Activated T-cell treated with anti-CD3 and anti-CD28 coated beads, Interleukin-2, amount 50 U/mL, for 72 hours (primary cell): ENCODE measurements around the gene ATP8A1. TPM values are rescaled to one million over a fixed set of nuclear protein-coding genes. Genes with fewer than 3 reads are reported as not detected.
A peak's percentile ranks its signal among the peaks of the same experiment; 100 is the strongest.
"Not testable (repeated sequence)": the region's sequence is repeated elsewhere in the genome, so short reads cannot be mapped to it uniquely, and the experiment has no call there.

Source experiments
- ATAC-seq, 2 donors: fragments of 150-1000 bp; cut with Tn5 transposase; replicated peaks in 1 of 2; 2 replicates each; pipeline ENCODE4 v1.10.0; 2021; ENCODE audit warnings: moderate library complexity in 2 of 2, mild to moderate bottlenecking in 1 of 2
- DNase-seq, 2 donors: peaks; one replicate each; pipeline ENCODE4 v3.0.0; 2021 to 2022; ENCODE audit warnings: mixed read lengths in 1 of 2
- H3K27ac Mint-ChIP-seq: one replicate; pipeline ENCODE4 v1.8.0; 2022; ENCODE audit warnings: mild to moderate bottlenecking, moderate library complexity, mixed read lengths
- H3K27me3 Mint-ChIP-seq: one replicate; pipeline ENCODE4 v1.8.0; 2022; ENCODE audit warnings: low read depth, mixed read lengths
- H3K36me3 Mint-ChIP-seq, 2 donors: one replicate each; pipeline ENCODE4 v1.8.0; 2022; ENCODE audit warnings: mixed read lengths in 2 of 2, mild to moderate bottlenecking in 1 of 2; ENCODE audit not compliant: insufficient read depth in 2 of 2
- H3K4me1 Mint-ChIP-seq: one replicate; pipeline ENCODE4 v1.8.0; 2022; ENCODE audit warnings: low read depth, mixed read lengths
- H3K4me3 Mint-ChIP-seq, 2 donors: one replicate each; pipeline ENCODE4 v1.8.0; 2022; ENCODE audit warnings: mild to moderate bottlenecking in 2 of 2, mixed read lengths in 2 of 2, moderate library complexity in 2 of 2
- H3K9me3 Mint-ChIP-seq, 2 donors: one replicate each; pipeline ENCODE4 v1.8.0; 2022; ENCODE audit warnings: mixed read lengths in 2 of 2
- total RNA-seq, 2 donors: library from RNA; stranded (reverse); gene quantifications; one replicate each; pipeline ENCODE4 v1.2.3, GENCODE V29; 2022

The ATP8A1 gene
- 10 to 100 TPM; 51.7 to 55.9 TPM for total RNA-seq

- H3K27ac Mint-ChIP-seq, result peak within 1 kb of the TSS; percentile 98
- H3K27me3 Mint-ChIP-seq, result no peaks in the 10 kb centered on the region
- peaks cover 18 to 20% of the 10 kb centered on the region in 2 donors for H3K36me3 Mint-ChIP-seq
- peak; percentile 94 to 96 for DNase-seq
- ATAC-seq, result peak; percentile 84 to 88
- H3K4me1 Mint-ChIP-seq, result peaks cover 52% of the 10 kb centered on the region
- H3K9me3 Mint-ChIP-seq, result peaks cover 6 to 7% of the 10 kb centered on the region in 2 donors
- H3K4me3 Mint-ChIP-seq, result peak within 1 kb of the TSS; percentile 90 to 93
Observed at GRCh38 chr4:42656944-42657792, at the start of gene ATP8A1. TSS of gene ATP8A1 (minus strand) at chr4:42657105. CDS start at chr4:42656873, 232 bp downstream.

- ATAC-seq, result no peak
- peaks cover 0 to under 1% of the 10 kb centered on the region in 2 donors for H3K36me3 Mint-ChIP-seq
Observed at GRCh38 chr4:42706086-42706485, 49.2 kb upstream of the ATP8A1 start.

GRCh38 chr4:42703813-42704212, 46.9 kb upstream of the ATP8A1 start:
- ATAC-seq (no peak), DNase-seq (no peak)
- Mint-ChIP-seq H3K27me3 (no peaks in the 10 kb centered on the region), H3K4me3 (no peak overlapping the region), H3K4me1 (no peaks in the 10 kb centered on the region), H3K27ac (no peak overlapping the region), H3K36me3 (peaks cover 2 to 5% of the 10 kb centered on the region in 2 donors), H3K9me3 (peaks cover 3 to 9% of the 10 kb centered on the region in 2 donors)

More at GRCh38 chr4:42706086-42706485, 49.2 kb upstream of the ATP8A1 start:
- H3K9me3 Mint-ChIP-seq, result peaks cover 0 to under 1% of the 10 kb centered on the region in 2 donors
- no peaks in the 10 kb centered on the region for H3K4me1 Mint-ChIP-seq
- DNase-seq, result no peak
- H3K4me3 Mint-ChIP-seq, result no peak overlapping the region
- H3K27ac Mint-ChIP-seq, result no peak overlapping the region
- H3K27me3 Mint-ChIP-seq, result no peaks in the 10 kb centered on the region

GRCh38 chr4:42702895-42703294, 46.0 kb upstream of the ATP8A1 start:
- DNase-seq, result no peak
- Mint-ChIP-seq H3K4me3 (no peak overlapping the region), H3K9me3 (peaks cover 5 to 11% of the 10 kb centered on the region in 2 donors), H3K27me3 (no peaks in the 10 kb centered on the region), H3K4me1 (no peaks in the 10 kb centered on the region), H3K36me3 (peaks cover 5 to 8% of the 10 kb centered on the region in 2 donors), H3K27ac (no peak overlapping the region)
- no peak for ATAC-seq

- DNase-seq, H3K27ac Mint-ChIP-seq, H3K4me3 Mint-ChIP-seq, H3K27me3 Mint-ChIP-seq, H3K4me1 Mint-ChIP-seq, H3K36me3 Mint-ChIP-seq, ATAC-seq: not testable (repeated sequence)
- H3K9me3 Mint-ChIP-seq, result peaks cover 5 to 13% of the 10 kb centered on the region in 2 donors
Observed at GRCh38 chr4:42701780-42702179, 44.9 kb upstream of the ATP8A1 start.

GRCh38 chr4:42690537-42690936, 33.6 kb upstream of the ATP8A1 start:
- DNase-seq (no peak), ATAC-seq (no peak)
- Mint-ChIP-seq H3K4me3 (no peak overlapping the region), H3K9me3 (no peaks in the 10 kb centered on the region), H3K36me3 (no peaks in the 10 kb centered on the region), H3K4me1 (no peaks in the 10 kb centered on the region), H3K27me3 (peaks cover 2% of the 10 kb centered on the region), H3K27ac (no peak overlapping the region)

GRCh38 chr4:42683393-42683792, 26.5 kb upstream of the ATP8A1 start:
- ATAC-seq, result no peak

GRCh38 chr4:42678512-42678911, 21.6 kb upstream of the ATP8A1 start:
- Mint-ChIP-seq H3K4me3 (no peak overlapping the region), H3K9me3 (no peaks in the 10 kb centered on the region), H3K36me3 (peaks cover 2 to 5% of the 10 kb centered on the region in 2 donors), H3K27me3 (no peaks in the 10 kb centered on the region), H3K4me1 (peaks cover 32% of the 10 kb centered on the region), H3K27ac (no peak overlapping the region)
- no peak for DNase-seq
- ATAC-seq, result no peak

More at GRCh38 chr4:42683393-42683792, 26.5 kb upstream of the ATP8A1 start:
- Mint-ChIP-seq H3K27ac (no peak overlapping the region), H3K36me3 (peaks cover 1 to 2% of the 10 kb centered on the region in 2 donors), H3K4me3 (no peak overlapping the region), H3K4me1 (peaks cover 6% of the 10 kb centered on the region), H3K9me3 (no peaks in the 10 kb centered on the region), H3K27me3 (peaks cover 6% of the 10 kb centered on the region)
- DNase-seq, result no peak

- ATAC-seq (no peak), DNase-seq (no peak)
- Mint-ChIP-seq H3K27me3 (no peaks in the 10 kb centered on the region), H3K9me3 (peaks cover 0 to 1% of the 10 kb centered on the region in 2 donors), H3K36me3 (peaks cover 3 to 5% of the 10 kb centered on the region in 2 donors), H3K27ac (no peak overlapping the region), H3K4me3 (peak overlapping the region; percentile 27 to 65), H3K4me1 (peaks cover 54% of the 10 kb centered on the region)
Observed at GRCh38 chr4:42676066-42676951, 19.4 kb upstream of the ATP8A1 start.

GRCh38 chr4:42673082-42673425, 16.1 kb upstream of the ATP8A1 start:
- ATAC-seq, result peak; percentile 64
- H3K4me3 Mint-ChIP-seq, result peak overlapping the region; percentile 73 to 93
- H3K27ac Mint-ChIP-seq, result peak overlapping the region; percentile 99
- H3K36me3 Mint-ChIP-seq, result peaks cover 4 to 5% of the 10 kb centered on the region in 2 donors
- H3K9me3 Mint-ChIP-seq, result peaks cover 1 to 2% of the 10 kb centered on the region in 2 donors
- peaks cover 65% of the 10 kb centered on the region for H3K4me1 Mint-ChIP-seq
- peak; percentile 20 to 40 for DNase-seq
- no peaks in the 10 kb centered on the region for H3K27me3 Mint-ChIP-seq

- Mint-ChIP-seq H3K4me1 (peaks cover 65% of the 10 kb centered on the region), H3K4me3 (peak overlapping the region; percentile 73 to 93), H3K27ac (peak overlapping the region; percentile 99), H3K9me3 (peaks cover 1 to 2% of the 10 kb centered on the region in 2 donors), H3K36me3 (peaks cover 4 to 5% of the 10 kb centered on the region in 2 donors), H3K27me3 (no peaks in the 10 kb centered on the region)
- ATAC-seq, result peak; percentile 51
- no peak for DNase-seq
Observed at GRCh38 chr4:42672359-42673081, 15.6 kb upstream of the ATP8A1 start.

- Mint-ChIP-seq H3K9me3 (peaks cover 1 to 2% of the 10 kb centered on the region in 2 donors), H3K27ac (peak overlapping the region; percentile 99), H3K27me3 (no peaks in the 10 kb centered on the region), H3K36me3 (peaks cover 4 to 5% of the 10 kb centered on the region in 2 donors), H3K4me1 (peaks cover 59% of the 10 kb centered on the region), H3K4me3 (peak overlapping the region; percentile 73 to 93)
- DNase-seq (peak; percentile 63 to 66), ATAC-seq (peak; percentile 84 to 89)
Observed at GRCh38 chr4:42671431-42672194, 14.7 kb upstream of the ATP8A1 start.
